ENCODE data around the gene TPD52L2. TPM values are rescaled to one million over a fixed set of nuclear protein-coding genes. Genes with fewer than 3 reads are reported as not detected.

TPD52L2 gene
- total and polyA plus RNA-seq, 2 donors from 2014 or later, result 73.1 to 78.0 TPM

DNA sequence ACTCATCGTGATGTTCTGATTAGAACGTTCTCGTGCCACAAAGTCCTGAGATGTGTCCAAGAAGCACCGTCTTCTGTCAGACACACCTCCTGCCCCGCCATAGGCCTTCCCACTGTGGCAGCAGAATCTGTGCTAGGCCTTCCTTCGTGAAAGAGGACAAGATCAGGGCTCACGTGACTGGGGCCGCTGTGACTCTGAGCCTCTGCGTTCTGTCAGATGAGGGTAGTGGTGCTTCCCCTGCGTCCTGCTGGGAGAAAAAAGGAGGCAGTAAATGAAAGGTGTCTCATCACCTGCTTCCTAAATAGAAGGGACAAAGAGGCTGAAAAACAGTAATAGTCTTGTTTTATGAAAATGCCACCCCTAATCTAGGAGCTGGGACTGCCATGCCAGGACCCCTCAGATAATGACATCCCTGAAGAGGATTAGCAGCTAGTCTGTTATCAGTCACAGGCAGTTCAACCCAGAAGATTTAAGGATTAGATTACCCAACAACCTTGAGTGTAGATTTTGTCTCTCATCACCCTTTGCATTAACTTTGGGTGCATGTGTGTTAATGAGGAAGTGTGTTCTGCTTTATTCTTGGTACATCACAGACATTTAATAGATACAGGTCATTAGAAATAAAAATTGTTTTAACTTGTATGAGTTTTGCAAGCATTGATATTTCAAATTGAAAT lies 34.0 kb downstream of the TPD52L2 start:
- TF ChIP-seq CTCF (IDR thresholded peaks at IDR 0.05; ENCODE audit: borderline replicate concordance, extremely low read depth, insufficient read depth), result no peak
- Histone ChIP-seq H3K4me1 (ENCODE audit: control insufficient read depth in 2 of 3, insufficient read depth in 2 of 3, low read depth in 1 of 3, low read length in 3 of 3) (peaks cover 0 to 16% (median 0%) of the 10 kb centered on the region in 3 donors), H3K9me3 (ENCODE audit: control insufficient read depth in 2 of 3, insufficient read depth in 1 of 3, low read length in 3 of 3) (no peaks in the 10 kb centered on the region), H3K4me3 (ENCODE audit: low read length in 3 of 3) (no peak overlapping the region), H3K9ac (ENCODE audit: low read length in 3 of 3) (no peak overlapping the region), H3K36me3 (ENCODE audit: control insufficient read depth in 2 of 3, insufficient read depth in 3 of 3, low read length in 3 of 3) (no peaks in the 10 kb centered on the region), H3K27ac (ENCODE audit: low read depth in 2 of 2, low read length in 2 of 2) (no peak overlapping the region), H3K27me3 (ENCODE audit: control insufficient read depth, insufficient read depth, low read length) (no peaks in the 10 kb centered on the region)
- FAIRE-seq (no peak), DNase-seq (no peak)
- intact Hi-C loops (cut with DNase I), result no loop called here

GRCh38 chr20:63900413-63900812 lies 35.3 kb downstream of the TPD52L2 start:
- H3K4me3 ChIP-seq (ENCODE audit: low read length in 3 of 3), result no peak overlapping the region
- H3K9me3 ChIP-seq (ENCODE audit: control insufficient read depth in 2 of 3, insufficient read depth in 1 of 3, low read length in 3 of 3), result no peaks in the 10 kb centered on the region
- H3K9ac ChIP-seq (ENCODE audit: low read length in 3 of 3), result no peak overlapping the region
- H3K27me3 ChIP-seq (ENCODE audit: control insufficient read depth, insufficient read depth, low read length), result no peaks in the 10 kb centered on the region
- DNase-seq (no peak), FAIRE-seq (no peak)
- H3K36me3 ChIP-seq (ENCODE audit: control insufficient read depth in 2 of 3, insufficient read depth in 3 of 3, low read length in 3 of 3), result no peaks in the 10 kb centered on the region
- H3K27ac ChIP-seq (ENCODE audit: low read depth in 2 of 2, low read length in 2 of 2), result no peak overlapping the region
- intact Hi-C loops (cut with DNase I), result no loop called here
- TF ChIP-seq CTCF (IDR thresholded peaks at IDR 0.05; ENCODE audit: borderline replicate concordance, extremely low read depth, insufficient read depth), result no peak
- H3K4me1 ChIP-seq (ENCODE audit: control insufficient read depth in 2 of 3, insufficient read depth in 2 of 3, low read depth in 1 of 3, low read length in 3 of 3), result peaks cover 0 to 13% (median 0%) of the 10 kb centered on the region in 3 donors

DNA sequence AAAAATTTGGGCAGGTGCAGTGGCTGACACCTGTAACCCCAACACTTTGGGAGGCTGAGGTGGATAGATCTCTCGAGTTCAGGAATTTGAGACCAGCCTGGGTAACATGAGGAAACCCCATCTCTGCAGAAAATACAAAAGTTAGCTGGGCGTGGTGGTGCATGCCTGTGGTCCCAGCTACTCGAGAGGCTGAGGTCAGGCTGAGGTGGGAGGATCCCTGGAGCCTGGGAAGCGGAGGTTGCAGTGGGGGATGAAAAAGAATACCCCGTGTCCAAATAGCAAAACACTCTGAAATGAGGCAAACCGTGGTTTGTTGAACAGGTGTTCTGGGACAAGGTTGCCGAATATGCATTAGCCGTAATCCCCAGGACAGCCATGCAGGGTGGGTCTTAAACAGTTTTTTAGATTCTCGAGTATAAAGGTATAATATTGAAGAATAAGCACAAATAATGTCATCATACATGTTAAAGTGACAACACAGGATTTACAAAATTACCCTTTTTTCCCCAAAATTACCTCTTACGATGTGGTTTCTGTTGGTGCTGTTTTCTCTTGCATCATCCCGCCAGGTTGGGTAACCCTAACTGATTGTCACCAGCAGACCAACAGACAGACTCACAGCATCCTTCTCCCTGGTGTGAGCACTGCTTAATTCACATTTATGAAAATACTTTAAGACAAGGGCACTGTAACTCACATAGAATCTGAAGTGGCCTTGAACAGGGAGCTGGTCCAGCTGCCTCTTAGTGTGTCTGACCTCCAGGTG lies 38.9 kb downstream of the TPD52L2 start:
- intact Hi-C loops (cut with DNase I), result no loop called here
- no peaks in the 10 kb centered on the region for H3K27me3 ChIP-seq (ENCODE audit: control insufficient read depth, insufficient read depth, low read length)
- no peak for FAIRE-seq
- no peak overlapping the region for H3K4me3 ChIP-seq (ENCODE audit: low read length in 3 of 3)
- TF ChIP-seq CTCF (IDR thresholded peaks at IDR 0.05; ENCODE audit: borderline replicate concordance, extremely low read depth, insufficient read depth), result no peak
- no peaks in the 10 kb centered on the region for H3K36me3 ChIP-seq (ENCODE audit: control insufficient read depth in 2 of 3, insufficient read depth in 3 of 3, low read length in 3 of 3)
- H3K27ac ChIP-seq (ENCODE audit: low read depth in 2 of 2, low read length in 2 of 2), result no peak overlapping the region
- no peaks in the 10 kb centered on the region for H3K9me3 ChIP-seq (ENCODE audit: control insufficient read depth in 2 of 3, insufficient read depth in 1 of 3, low read length in 3 of 3)
- peaks cover 0 to 6% (median 4%) of the 10 kb centered on the region in 3 donors for H3K4me1 ChIP-seq (ENCODE audit: control insufficient read depth in 2 of 3, insufficient read depth in 2 of 3, low read depth in 1 of 3, low read length in 3 of 3)
- DNase-seq, result no peak
- no peak overlapping the region for H3K9ac ChIP-seq (ENCODE audit: low read length in 3 of 3)
